Epithelial cell of esophagus (primary cell): ENCODE data around the gene MTMR6.

ENCODE experiments used
- DNase-seq: peaks from one replicate; pipeline ENCODE4 v3.0.0; 2010; ENCODE audit warnings: low read depth
- H3K4me3 ChIP-seq: 2 replicates; pipeline ENCODE4 v1.5.1; 2011; ENCODE audit warnings: mild to moderate bottlenecking, low read length, control low read depth
- CTCF ChIP-seq: IDR thresholded peaks from 2 replicates; pipeline ENCODE4 v1.5.1; 2011; ENCODE audit warnings: low read depth, mild to moderate bottlenecking, low read length, control low read depth, inconsistent platforms; ENCODE audit not compliant: insufficient read depth; ENCODE audit errors: missing control alignments

MTMR6 gene

GRCh38 chr13:25253702-25254101 is 33.6 kb downstream of the MTMR6 start:
- DNase-seq: peak; percentile 8
- TF ChIP-seq CTCF: no peak
- H3K4me3 ChIP-seq: no peak overlapping the region

GRCh38 chr13:25252752-25253151 is 34.5 kb downstream of the MTMR6 start:
- no peak for DNase-seq
- H3K4me3 ChIP-seq: no peak overlapping the region
- no peak for TF ChIP-seq CTCF

- no peak overlapping the region for H3K4me3 ChIP-seq
- no peak for DNase-seq
- no peak for TF ChIP-seq CTCF
Measured at GRCh38 chr13:25252225-25252624, 35.1 kb downstream of the MTMR6 start.

- no peak overlapping the region for H3K4me3 ChIP-seq
- peak; percentile 38 for DNase-seq
- peak; percentile 49 for TF ChIP-seq CTCF
Measured at GRCh38 chr13:25249001-25249543, 38.2 kb downstream of the MTMR6 start.

DNA sequence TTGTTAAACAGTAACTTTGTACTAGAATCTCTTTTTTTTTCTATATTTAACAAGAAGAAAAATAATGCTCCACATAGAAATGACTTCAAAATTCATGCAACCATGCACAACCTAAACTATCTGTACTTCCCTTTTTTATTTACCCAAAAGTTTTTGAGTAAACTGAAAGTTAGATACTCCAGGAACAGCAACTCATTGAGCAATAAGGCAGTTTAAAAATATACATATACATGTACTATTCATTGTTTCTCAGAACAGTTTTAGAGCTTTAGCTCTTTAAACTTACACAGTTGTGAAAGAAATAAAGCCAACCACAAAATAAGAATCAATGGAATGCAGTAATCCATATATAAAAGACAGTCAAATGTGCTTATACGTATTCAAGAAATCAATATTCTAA is 39.2 kb downstream of the MTMR6 start:
- DNase-seq: no peak
- TF ChIP-seq CTCF: no peak

DNA sequence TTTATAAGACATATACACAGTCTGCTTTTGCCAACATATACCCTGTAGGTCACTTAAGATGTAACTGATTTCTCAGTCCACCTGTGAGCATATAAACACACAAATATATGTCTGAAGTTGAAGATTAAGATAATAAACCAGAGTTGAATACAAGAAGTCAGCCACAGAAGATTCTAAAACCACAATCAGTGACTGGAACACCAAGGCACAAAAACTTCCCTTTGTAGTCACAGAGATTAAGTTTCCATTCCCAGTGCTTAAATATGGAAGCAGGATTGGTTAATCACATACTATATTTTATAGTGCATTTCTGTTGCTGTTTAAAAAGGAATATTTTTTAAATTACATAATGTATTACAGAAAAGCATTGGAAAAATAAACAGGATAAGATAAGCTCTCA is 39.9 kb downstream of the MTMR6 start:
- no peak for DNase-seq
- TF ChIP-seq CTCF: no peak
- H3K4me3 ChIP-seq: no peak overlapping the region

More for the DNA sequence above, 39.2 kb downstream of the MTMR6 start:
- H3K4me3 ChIP-seq: no peak overlapping the region

GRCh38 chr13:25244123-25244522 is 43.2 kb downstream of the MTMR6 start:
- no peak for DNase-seq
- no peak overlapping the region for H3K4me3 ChIP-seq
- no peak for TF ChIP-seq CTCF
